Stimulated activated CD8-positive, alpha-beta memory T cell treated with anti-CD3 and anti-CD28 coated beads, Interleukin-4, amount 100 ng/mL, for 1 hour (primary cell): ENCODE results near the gene MARVELD3.
"Not testable (repeated sequence)": the region's sequence is repeated elsewhere in the genome, so short reads cannot be mapped to it uniquely, and the experiment has no call there.

Experiments used
- DNase-seq, 2 donors: peaks; one replicate each; pipeline ENCODE4 v3.0.0-alpha.2; 2020; ENCODE audit warnings: low read depth in 2 of 2, low spot score in 1 of 2

MARVELD3 gene

DNA sequence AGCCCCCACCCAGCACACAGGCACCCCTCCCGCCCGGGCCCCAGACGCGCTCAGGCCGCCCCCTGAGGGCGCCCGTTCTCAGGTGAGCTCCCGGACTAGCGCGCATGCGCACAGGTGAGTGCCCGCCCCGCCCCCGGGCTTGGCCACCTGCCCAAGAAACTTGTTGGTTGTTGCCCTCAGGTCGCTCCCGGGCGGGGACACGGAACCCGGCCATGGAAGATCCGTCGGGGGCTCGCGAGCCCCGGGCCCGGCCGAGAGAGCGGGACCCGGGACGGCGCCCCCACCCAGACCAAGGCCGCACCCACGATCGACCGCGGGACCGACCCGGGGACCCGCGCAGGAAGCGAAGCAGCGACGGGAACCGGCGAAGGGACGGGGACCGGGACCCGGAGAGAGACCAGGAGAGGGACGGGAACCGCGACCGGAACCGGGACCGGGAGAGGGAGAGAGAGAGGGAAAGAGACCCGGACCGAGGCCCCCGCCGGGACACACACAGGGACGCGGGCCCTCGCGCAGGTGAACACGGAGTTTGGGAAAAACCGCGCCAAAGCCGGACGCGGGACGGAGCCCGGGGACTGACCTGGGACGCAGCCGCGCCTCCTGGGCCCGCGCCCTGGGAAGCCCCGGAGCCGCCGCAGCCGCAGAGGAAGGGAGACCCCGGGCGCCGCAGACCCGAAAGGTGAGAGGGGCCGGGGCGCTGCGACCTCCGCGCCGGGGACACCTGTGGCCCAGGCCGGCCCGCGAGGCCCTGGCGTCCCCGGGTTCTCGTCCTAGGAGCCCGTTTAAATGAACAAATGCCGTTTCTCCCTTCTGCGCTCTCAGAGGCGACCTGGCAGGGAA, at the start of gene MARVELD3:
Gene MARVELD3 (plus strand): TSS at position 167 of the 840 bp plus-strand sequence. CDS start 46 bp downstream, at position 213.
- no peak for DNase-seq

DNA sequence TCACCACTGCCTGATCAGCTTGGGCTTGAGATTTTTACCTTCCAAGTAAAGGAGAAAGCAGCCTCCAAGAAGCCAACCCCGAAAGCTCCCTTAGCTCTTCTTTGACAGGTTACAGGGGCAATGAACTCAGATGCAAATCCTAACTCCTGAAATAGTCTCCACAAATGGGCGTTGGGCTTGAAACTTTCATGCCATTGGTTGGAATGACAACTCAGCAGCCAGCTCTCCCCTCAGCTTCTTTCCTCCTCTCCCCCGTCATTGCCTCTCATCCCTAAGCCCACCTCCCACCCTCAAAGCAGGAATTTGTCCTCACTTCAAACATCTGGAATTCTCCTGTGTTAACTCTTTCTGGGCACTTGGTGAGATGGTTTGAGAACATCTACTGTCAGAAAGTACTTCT, 49.0 kb upstream of the MARVELD3 start, which contains the start of gene TAT:
Gene TAT (minus strand): TSS at position 122 of the 400 bp plus-strand sequence. CDS start 677 bp downstream, outside the sequence.
- no peak for DNase-seq

DNA sequence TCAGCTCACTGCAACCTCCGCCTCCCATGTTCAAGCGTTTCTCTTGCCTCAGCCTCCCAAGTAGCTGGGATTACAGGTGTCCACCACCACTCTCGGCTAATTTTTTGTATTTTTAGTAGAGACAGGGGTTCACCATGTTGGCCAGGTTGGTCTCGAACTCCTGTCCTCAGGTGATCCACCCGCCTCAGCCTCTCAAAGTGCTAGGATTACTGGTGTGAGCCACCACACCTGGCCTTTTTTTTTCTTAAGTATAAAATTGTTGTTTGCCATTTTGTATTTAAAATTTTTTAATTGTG, 43.5 kb upstream of the MARVELD3 start:
- DNase-seq: not testable (repeated sequence)

DNA sequence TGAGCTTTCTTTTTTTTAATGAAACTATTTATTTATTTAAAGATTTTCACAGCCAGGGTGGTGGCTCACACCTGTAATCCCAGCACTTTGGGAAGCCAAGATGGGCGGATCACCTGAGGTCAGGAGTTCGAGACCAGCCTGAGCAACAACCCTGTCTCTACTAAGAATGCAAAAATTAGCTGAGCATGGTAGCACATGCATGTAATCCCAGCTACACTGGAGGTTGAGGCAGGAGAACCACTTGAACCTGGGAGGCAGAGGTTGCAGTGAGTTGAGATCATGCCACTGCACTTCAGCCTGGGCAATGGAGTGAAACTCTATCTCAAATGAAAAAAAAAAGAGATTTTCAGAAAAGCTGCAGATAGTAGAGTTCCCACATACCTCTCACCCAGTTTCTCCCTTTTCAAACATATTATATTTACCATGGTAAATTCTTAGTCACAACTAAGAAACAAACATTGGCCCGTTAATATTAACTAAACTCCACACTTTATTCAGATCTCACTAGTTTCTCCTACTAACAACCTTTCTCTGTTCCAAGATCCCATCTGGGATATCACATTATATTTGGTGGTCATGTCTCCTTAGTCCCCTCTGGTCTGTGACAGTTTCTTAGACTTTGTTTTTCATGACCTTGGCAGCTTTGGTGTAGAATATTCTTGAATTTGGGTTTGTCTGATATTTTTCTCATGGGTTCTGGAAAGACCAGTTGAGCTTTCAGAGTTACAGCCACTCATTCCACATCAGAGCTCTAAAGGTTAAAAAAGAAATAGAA, 41.3 kb upstream of the MARVELD3 start:
- DNase-seq: no peak

DNA sequence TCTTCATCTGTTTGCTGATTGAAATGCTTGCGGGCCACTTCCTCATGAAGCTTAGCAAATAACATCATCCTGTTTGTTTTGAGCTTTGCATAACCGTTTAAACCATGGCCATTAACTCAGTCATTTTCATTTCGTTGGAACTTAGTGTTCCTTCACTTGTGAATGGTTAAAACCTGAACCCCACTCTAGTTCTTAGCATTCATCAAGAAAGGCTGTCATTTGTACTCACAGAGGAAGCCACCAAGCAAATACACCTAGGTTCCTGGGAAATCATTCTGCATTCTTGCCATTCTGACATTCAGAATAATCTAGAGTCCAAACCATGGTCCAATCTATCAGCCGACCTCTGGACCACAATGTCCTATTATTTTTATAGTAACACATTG, 40.7 kb upstream of the MARVELD3 start:
- DNase-seq: no peak

- DNase-seq: not testable (repeated sequence)
Observed at GRCh38 chr16:71589334-71589733, 36.6 kb upstream of the MARVELD3 start.

GRCh38 chr16:71590071-71590470, 35.9 kb upstream of the MARVELD3 start:
- not testable (repeated sequence) for DNase-seq

GRCh38 chr16:71590584-71590983, 35.4 kb upstream of the MARVELD3 start:
- DNase-seq: no peak

- DNase-seq: no peak
Observed at GRCh38 chr16:71591917-71592316, 34.1 kb upstream of the MARVELD3 start.

DNA sequence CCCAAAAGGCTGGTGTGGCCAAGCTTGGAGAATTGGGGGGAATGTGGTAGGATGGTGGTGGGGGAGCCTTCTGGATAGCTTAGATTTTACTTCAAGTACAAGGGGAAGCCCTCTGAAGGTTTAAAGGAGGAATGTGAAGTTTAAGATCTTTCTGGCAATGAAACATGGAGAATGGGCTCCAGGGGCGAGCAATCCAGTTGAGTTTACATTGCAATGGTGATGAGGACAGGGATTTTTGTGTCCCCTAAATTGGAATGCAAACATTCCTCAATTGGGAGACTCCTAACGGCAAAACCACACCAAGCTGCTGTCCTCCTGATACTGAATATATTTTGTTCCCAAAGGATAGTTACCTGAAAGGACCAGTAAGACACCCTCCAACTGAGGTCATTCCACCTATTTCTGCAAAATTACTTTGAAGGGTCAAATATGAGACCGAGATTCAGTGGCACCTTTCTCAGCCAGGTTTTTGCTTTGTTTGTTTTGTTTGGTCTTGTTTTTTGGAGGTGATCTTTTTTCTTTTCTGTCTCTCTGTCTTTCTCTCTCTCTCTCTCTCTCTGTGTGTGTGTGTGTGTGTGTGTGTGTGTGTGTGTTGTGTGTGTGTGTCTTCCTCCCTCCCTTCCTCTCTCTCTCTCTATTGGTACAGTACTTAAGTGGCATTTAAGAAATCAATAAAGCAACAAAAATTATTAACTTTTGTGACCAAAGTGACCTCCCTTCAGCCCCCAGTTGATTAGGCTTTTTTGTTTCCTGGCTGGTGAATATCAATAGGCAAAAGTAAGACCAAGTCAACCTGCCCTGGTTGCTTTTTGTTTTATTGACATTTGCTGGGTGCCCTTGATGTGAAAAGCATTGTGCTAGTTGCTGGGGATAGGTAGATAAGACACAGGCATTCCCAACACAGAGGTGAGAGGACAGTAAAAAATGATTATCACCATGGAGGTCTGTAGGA, 32.7 kb upstream of the MARVELD3 start:
- no peak for DNase-seq

DNA sequence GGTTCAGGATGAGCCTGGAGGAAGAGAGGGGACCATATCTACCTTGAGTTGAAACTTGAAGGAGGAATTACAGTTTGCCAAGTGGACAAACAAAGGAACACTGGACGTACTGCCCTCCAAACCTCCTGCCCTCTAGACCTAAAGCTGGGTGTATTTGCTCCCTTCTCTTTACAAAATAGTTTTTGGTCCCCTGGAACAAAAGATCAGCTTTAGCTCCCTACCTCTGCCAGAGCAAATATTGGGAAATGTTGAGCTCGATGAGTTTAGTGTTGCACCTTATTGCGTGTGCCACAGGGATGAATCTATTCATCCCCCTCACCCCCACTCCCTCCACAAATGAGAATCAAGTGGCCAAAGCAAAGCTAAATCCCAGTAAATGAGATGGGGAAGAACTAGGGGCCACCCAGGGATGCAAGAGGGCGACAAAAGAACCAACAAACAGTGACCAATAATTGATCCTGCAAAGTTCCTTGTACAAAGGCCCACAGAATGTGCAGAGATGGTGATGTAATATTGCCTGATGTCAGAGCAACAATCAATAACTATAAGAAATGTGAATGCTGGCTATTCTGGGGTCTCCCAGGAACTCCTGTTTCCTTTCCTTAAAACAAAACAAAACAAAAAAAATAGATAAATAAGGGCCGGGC, 31.9 kb upstream of the MARVELD3 start:
- DNase-seq: no peak

GRCh38 chr16:71595340-71595826, 30.6 kb upstream of the MARVELD3 start:
- not testable (repeated sequence) for DNase-seq

GRCh38 chr16:71598426-71598825, 27.6 kb upstream of the MARVELD3 start:
- DNase-seq: not testable (repeated sequence)

DNA sequence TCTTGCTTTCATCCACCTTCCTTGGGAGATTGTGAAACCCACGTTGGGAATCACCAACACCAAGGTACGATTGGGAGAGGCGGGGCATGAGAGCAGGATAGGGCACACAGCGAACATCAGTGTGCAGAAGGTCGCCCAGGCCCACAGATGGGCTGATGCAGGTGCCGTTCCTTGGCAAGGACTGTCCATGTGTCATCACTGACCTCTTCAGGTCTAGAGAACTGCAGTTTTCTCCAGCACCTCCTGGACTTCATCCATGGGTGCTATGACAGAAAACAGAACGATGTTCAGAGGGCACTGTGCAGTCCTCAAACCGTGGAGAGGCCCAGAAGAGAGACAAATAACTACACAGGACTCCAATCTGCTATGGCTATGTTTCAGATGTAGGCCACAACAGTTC, 25.2 kb upstream of the MARVELD3 start:
- no peak for DNase-seq

GRCh38 chr16:71609066-71609465, 16.9 kb upstream of the MARVELD3 start:
- no peak for DNase-seq

DNA sequence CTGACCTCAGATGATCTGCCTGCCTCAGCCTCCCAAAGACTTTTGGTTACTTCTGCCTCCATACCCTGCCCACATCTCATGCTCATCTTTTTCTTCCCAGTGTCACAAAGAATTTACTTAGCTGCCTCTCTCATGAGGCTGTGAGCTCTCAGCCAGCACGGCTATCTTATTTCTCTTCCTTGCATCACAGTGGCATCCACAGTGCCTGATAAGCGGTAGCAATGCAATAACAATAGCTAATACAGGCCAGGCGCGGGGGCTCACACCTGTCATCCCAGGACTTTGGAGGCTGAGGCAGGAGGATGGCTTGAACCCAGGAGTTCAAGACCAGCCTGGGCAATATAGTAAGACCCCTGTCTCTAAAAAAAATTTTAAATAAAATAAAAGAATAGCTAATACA, 15.5 kb upstream of the MARVELD3 start:
- no peak for DNase-seq

DNA sequence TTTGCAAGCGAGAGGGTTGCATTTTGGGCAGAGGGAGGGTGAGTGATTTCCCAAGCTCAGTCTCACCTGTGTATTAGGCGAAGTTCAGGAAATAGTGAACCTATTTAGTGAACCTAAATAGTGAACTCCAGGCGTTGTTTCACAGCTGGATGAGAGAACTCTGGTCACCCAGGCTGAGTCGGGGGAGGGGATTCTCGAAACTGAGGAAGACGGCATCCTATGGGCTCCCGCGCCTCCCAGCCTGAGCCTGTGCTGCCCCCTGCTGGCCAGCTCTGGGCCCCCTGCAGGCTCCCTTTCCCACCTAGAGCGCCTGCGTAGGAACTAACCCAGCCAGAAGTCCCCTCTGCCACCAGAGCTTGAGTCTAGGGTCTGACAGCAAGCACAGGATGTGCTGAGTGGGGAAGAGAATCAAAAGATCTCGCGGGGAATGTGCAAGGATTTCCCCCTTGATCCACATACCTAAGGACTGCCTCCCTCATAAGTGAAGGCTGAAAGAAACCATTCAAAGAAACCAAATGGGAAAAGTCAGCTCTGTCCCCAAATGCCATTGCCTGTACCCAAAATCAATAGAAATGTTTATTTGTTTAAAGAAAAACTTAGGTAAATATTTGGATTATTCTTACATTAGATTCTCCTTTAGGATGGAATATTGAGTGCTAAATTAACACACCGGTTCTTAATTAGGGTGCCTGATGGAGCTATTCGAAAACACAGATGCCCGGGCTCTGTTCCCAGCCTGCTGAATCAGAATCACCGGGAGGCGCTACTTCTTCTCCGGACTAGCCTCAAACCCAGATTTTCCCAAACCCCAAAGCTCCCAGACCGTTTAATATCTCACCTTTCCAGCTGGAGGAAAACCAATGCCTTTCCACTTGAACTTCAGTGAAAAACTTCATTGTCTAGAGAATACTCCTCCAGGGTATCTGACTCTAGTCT, 14.8 kb upstream of the MARVELD3 start:
- DNase-seq: peak; percentile 39 to 61

DNA sequence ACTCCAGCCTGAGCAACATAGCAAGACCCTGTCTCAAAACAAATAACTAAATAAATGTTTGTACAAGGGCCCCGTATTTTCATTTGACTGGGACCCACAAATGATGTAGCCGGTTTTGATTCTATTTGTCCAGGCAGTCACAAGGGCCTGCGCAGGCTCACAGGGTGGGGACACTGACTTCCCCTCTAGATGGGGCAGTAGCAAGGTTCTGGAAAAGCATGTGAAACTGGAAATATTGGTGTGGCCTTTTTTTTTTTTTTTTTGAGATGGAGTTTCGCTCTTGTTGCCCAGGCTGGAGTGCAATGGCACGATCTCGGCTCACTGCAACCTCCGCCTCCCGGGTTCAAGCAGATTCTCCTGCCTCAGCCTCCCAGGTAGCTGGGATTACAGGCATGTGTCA, 11.0 kb upstream of the MARVELD3 start:
- not testable (repeated sequence) for DNase-seq

DNA sequence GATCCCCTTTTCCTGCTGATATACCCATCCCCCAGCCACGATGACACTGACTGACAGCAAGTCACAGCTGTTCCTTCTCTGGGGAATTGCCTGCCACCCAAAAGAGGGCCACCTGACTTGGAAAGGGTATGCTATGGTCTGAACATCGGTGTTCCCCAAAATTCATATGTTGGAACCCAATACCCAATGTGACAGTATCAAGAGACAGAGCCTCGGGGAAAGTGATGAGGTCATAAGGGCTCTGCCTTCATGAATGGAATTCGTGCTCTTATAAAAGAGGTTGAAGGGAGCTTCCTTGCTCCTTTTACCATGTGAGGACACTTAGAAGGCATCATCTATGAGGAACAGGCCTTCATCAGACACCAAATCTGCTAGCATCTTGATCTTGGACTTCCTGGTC, 7.6 kb upstream of the MARVELD3 start:
- no peak for DNase-seq
